HEK293 (cell line): ENCODE measurements around the gene TPM1.
A peak's percentile ranks its signal among the peaks of the same experiment; 100 is the strongest.

Source experiments
- CTCF ChIA-PET: fragments of 350-600 bp; formaldehyde crosslinking; extraction: SDS; loops from one replicate; lab custom pipeline; 2021; ENCODE audit warnings: antibody characterized with exemption; lab: Yijun Ruan, JAX
- POLR2A ChIA-PET: fragments of 300-600 bp; formaldehyde crosslinking; extraction: SDS; loops from one replicate; lab custom pipeline; 2020; ENCODE audit warnings: antibody characterized with exemption, inconsistent platforms; lab: Yijun Ruan, JAX
- H3K27ac ChIP-seq: fragments of 200-500 bp; sonication (Bioruptor generic); 2 replicates; pipeline ENCODE4 v1.5.1; 2014; ENCODE audit warnings: low read depth, low read length, control low read depth, inconsistent platforms; ENCODE audit errors: extremely low read depth
- H3K36me3 ChIP-seq, 2 experiments: fragments of 200-500 bp in 1 of 2; sonication (Bioruptor generic) in 1 of 2; 1 replicate in 1 of 2; 2 replicates in 1 of 2; pipeline ENCODE4 v1.5.1; 2014 to 2017; ENCODE audit warnings: inconsistent platforms in 2 of 2, low read length in 2 of 2; ENCODE audit not compliant: control insufficient read depth in 2 of 2, insufficient read depth in 1 of 2
- H3K4me1 ChIP-seq: fragments of 200-500 bp; sonication (Bioruptor generic); 2 replicates; pipeline ENCODE4 v1.5.1; 2014; ENCODE audit warnings: mild to moderate bottlenecking, low read length, inconsistent platforms; ENCODE audit not compliant: control insufficient read depth, insufficient read depth
- H3K4me3 ChIP-seq: 2 replicates; pipeline ENCODE4 v1.5.1; 2011; ENCODE audit warnings: low read depth, mild to moderate bottlenecking, control low read depth, low read length, moderate library complexity
- H3K9me3 ChIP-seq: fragments of 200-500 bp; sonication (Bioruptor generic); 2 replicates; pipeline ENCODE4 v1.5.1; 2014; ENCODE audit warnings: low read depth, low read length, inconsistent platforms; ENCODE audit not compliant: control insufficient read depth, insufficient read depth
- BCL11A ChIP-seq: fragments of 450-650 bp; formaldehyde crosslinking; IDR thresholded peaks from 2 replicates; pipeline ENCODE4 v1.5.1; 2016; ENCODE audit warnings: low read depth, missing biosample characterization, missing genetic modification characterization
- GLI4 ChIP-seq: fragments of 450-650 bp; formaldehyde crosslinking; IDR thresholded peaks from 2 replicates; pipeline ENCODE4 v1.5.1; 2016; ENCODE audit warnings: missing biosample characterization, missing genetic modification characterization
- KLF16 ChIP-seq: fragments of 450-650 bp; formaldehyde crosslinking; IDR thresholded peaks from 2 replicates; pipeline ENCODE4 v1.5.1; 2017; ENCODE audit warnings: missing biosample characterization, missing genetic modification characterization
- MZF1 ChIP-seq: fragments of 450-650 bp; formaldehyde crosslinking; IDR thresholded peaks from 2 replicates; pipeline ENCODE4 v1.5.1; 2017; ENCODE audit warnings: missing biosample characterization, missing genetic modification characterization, borderline replicate concordance
- PRDM4 ChIP-seq: fragments of 450-650 bp; formaldehyde crosslinking; IDR thresholded peaks from 2 replicates; pipeline ENCODE4 v1.5.1; 2017; ENCODE audit warnings: missing biosample characterization, missing genetic modification characterization
- RBAK ChIP-seq: fragments of 450-650 bp; formaldehyde crosslinking; IDR thresholded peaks from 2 replicates; pipeline ENCODE4 v1.5.1; 2016; ENCODE audit warnings: missing biosample characterization, missing genetic modification characterization
- ZFP3 ChIP-seq: fragments of 450-650 bp; formaldehyde crosslinking; IDR thresholded peaks from 2 replicates; pipeline ENCODE4 v1.5.1; 2016; ENCODE audit warnings: low read depth, missing biosample characterization, missing genetic modification characterization
- ZNF112 ChIP-seq: fragments of 450-650 bp; formaldehyde crosslinking; IDR thresholded peaks from 2 replicates; pipeline ENCODE4 v1.5.0; 2017; ENCODE audit warnings: missing biosample characterization, missing genetic modification characterization
- ZNF114 ChIP-seq: fragments of 450-650 bp; formaldehyde crosslinking; IDR thresholded peaks from 2 replicates; pipeline ENCODE4 v1.5.0; 2017; ENCODE audit warnings: missing biosample characterization, missing genetic modification characterization
- ZNF175 ChIP-seq: fragments of 450-650 bp; formaldehyde crosslinking; IDR thresholded peaks from 2 replicates; pipeline ENCODE4 v1.5.1; 2016; ENCODE audit warnings: missing biosample characterization, missing genetic modification characterization
- ZNF26 ChIP-seq: fragments of 450-650 bp; formaldehyde crosslinking; IDR thresholded peaks from 2 replicates; pipeline ENCODE4 v1.5.1; 2016; ENCODE audit warnings: missing biosample characterization, missing genetic modification characterization
- ZNF350 ChIP-seq: fragments of 450-650 bp; formaldehyde crosslinking; IDR thresholded peaks from 2 replicates; pipeline ENCODE4 v1.5.0; 2017; ENCODE audit warnings: missing biosample characterization, mild to moderate bottlenecking, missing genetic modification characterization
- ZNF544 ChIP-seq: fragments of 450-650 bp; formaldehyde crosslinking; IDR thresholded peaks from 2 replicates; pipeline ENCODE4 v1.5.0; 2017; ENCODE audit warnings: missing biosample characterization, missing genetic modification characterization
- ZNF626 ChIP-seq: fragments of 450-650 bp; sonication (Bioruptor Pico); formaldehyde crosslinking; IDR thresholded peaks from 2 replicates; pipeline ENCODE4 v1.5.1; 2018; ENCODE audit warnings: missing biosample characterization, missing genetic modification characterization, inconsistent platforms
- ZNF701 ChIP-seq: fragments of 450-650 bp; formaldehyde crosslinking; IDR thresholded peaks from 2 replicates; pipeline ENCODE4 v1.5.1; 2016; ENCODE audit warnings: missing biosample characterization, missing genetic modification characterization
- ZNF776 ChIP-seq: fragments of 450-650 bp; formaldehyde crosslinking; IDR thresholded peaks from 2 replicates; pipeline ENCODE4 v1.5.0; 2017; ENCODE audit warnings: missing biosample characterization, missing genetic modification characterization, borderline replicate concordance
- ZNF843 ChIP-seq: fragments of 450-650 bp; formaldehyde crosslinking; IDR thresholded peaks from 2 replicates; pipeline ENCODE4 v1.5.1; 2016; ENCODE audit warnings: missing biosample characterization, missing genetic modification characterization
- TF ChIP-seq, protein P1 (sequence below): fragments of 450-650 bp; formaldehyde crosslinking; IDR thresholded peaks from 2 replicates; pipeline ENCODE4 v1.5.1; 2016; ENCODE audit warnings: missing biosample characterization, missing genetic modification characterization
- TF ChIP-seq, protein P2 (sequence below): fragments of 450-650 bp; formaldehyde crosslinking; IDR thresholded peaks from 2 replicates; pipeline ENCODE4 v1.5.1; 2017; ENCODE audit warnings: missing biosample characterization, missing genetic modification characterization

Gene TPM1

GRCh38 chr15:63037976-63038720 is 4.4 kb upstream of the TPM1 start (continued):
- TF ChIP-seq, protein P1, sequence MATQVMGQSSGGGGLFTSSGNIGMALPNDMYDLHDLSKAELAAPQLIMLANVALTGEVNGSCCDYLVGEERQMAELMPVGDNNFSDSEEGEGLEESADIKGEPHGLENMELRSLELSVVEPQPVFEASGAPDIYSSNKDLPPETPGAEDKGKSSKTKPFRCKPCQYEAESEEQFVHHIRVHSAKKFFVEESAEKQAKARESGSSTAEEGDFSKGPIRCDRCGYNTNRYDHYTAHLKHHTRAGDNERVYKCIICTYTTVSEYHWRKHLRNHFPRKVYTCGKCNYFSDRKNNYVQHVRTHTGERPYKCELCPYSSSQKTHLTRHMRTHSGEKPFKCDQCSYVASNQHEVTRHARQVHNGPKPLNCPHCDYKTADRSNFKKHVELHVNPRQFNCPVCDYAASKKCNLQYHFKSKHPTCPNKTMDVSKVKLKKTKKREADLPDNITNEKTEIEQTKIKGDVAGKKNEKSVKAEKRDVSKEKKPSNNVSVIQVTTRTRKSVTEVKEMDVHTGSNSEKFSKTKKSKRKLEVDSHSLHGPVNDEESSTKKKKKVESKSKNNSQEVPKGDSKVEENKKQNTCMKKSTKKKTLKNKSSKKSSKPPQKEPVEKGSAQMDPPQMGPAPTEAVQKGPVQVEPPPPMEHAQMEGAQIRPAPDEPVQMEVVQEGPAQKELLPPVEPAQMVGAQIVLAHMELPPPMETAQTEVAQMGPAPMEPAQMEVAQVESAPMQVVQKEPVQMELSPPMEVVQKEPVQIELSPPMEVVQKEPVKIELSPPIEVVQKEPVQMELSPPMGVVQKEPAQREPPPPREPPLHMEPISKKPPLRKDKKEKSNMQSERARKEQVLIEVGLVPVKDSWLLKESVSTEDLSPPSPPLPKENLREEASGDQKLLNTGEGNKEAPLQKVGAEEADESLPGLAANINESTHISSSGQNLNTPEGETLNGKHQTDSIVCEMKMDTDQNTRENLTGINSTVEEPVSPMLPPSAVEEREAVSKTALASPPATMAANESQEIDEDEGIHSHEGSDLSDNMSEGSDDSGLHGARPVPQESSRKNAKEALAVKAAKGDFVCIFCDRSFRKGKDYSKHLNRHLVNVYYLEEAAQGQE (tag by site-specific recombination) = no peak
- TF ChIP-seq GLI4 (tag by site-specific recombination) (no peak), ZNF843 (tag by site-specific recombination) (no peak), ZNF26 (tag by site-specific recombination) (no peak), ZNF350 (tag by site-specific recombination) (no peak), BCL11A (tag by site-specific recombination) (no peak), ZNF701 (tag by site-specific recombination) (no peak), ZNF112 (tag by site-specific recombination) (no peak), ZFP3 (no peak), ZNF776 (tag by site-specific recombination) (no peak), ZNF175 (tag by site-specific recombination) (no peak), ZNF544 (tag by site-specific recombination) (no peak), ZNF114 (tag by site-specific recombination) (no peak), ZNF626 (no peak), KLF16 (tag by site-specific recombination) (no peak), MZF1 (tag by site-specific recombination) (no peak)
- TF ChIP-seq, protein P2, sequence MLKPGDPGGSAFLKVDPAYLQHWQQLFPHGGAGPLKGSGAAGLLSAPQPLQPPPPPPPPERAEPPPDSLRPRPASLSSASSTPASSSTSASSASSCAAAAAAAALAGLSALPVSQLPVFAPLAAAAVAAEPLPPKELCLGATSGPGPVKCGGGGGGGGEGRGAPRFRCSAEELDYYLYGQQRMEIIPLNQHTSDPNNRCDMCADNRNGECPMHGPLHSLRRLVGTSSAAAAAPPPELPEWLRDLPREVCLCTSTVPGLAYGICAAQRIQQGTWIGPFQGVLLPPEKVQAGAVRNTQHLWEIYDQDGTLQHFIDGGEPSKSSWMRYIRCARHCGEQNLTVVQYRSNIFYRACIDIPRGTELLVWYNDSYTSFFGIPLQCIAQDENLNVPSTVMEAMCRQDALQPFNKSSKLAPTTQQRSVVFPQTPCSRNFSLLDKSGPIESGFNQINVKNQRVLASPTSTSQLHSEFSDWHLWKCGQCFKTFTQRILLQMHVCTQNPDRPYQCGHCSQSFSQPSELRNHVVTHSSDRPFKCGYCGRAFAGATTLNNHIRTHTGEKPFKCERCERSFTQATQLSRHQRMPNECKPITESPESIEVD (tag by site-specific recombination) = no peak
- TF ChIP-seq, all 188 proteins: peak for 0

DNA sequence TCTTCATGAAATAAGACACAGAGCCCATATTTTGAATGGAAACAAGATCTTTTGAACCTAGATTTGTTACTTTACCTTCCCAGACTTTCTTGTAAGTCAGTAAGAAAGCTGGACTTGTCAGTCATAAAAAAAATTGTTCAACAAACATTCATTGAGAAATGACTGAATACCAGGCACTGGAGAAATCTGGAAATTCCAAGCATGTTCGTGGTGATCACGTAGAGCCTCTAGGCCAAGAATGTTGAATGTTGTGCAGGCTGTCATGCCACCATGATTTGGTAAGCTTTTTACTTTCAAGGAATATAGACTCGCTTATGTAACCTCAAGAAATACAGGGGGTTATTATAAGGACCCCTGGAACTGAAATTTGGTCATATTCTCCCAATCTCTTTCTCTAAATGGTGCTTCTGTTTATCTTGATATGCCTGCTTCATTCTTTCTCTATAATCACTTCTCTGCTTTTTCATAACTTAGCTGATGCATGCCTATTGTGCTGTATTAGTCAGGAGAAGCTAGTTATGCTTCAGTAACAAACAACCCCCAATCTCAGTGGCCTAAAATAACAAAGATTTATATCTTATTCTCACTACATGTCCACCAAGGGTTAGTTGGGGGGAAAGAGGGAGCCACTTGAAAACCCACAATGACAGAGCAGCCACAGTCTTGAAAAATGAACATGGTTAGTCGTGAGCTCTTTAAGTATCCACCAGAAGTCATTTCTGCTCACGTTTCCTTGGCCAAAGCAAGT is 3.4 kb upstream of the TPM1 start:
- CTCF ChIA-PET = interaction anchor here (1.5 to 3.2 kb wide), 2 partner anchors 9 to 55 kb away, joined by 4 to 16 read pairs; no protein-coding TSS in a partner anchor
- 0 out of 2 replicates have a peak, but pooled peaks have one; percentile 26 for TF ChIP-seq RBAK (tag by site-specific recombination)
- TF ChIP-seq PRDM4 = no peak
- no peak overlapping the region for H3K4me3 ChIP-seq
- peaks cover 0 to 2% of the 10 kb centered on the region in 2 experiments; a peak in 1 of 3 replicates for H3K36me3 ChIP-seq
- POLR2A ChIA-PET = interaction anchor here (1.2 kb wide), 1 partner anchor 9 kb away, joined by 4 read pairs; no protein-coding TSS in a partner anchor
- no peaks in the 10 kb centered on the region for H3K9me3 ChIP-seq
- H3K4me1 ChIP-seq = no peaks in the 10 kb centered on the region; the same call in 1 of the 2 replicates
- H3K27ac ChIP-seq = no peak overlapping the region
